KMS-11 (cell line): ENCODE results near the gene CD58.
"Not testable (repeated sequence)": the region's sequence is repeated elsewhere in the genome, so short reads cannot be mapped to it uniquely, and the experiment has no call there.

Source experiments
- H2AFZ ChIP-seq: fragments of 200-600 bp; sonication (generic); 2 replicates; pipeline ENCODE4 v1.6.1; 2016; ENCODE audit warnings: antibody characterized with exemption, mixed run types, low read depth
- H3K27ac ChIP-seq: fragments of 200-600 bp; sonication (generic); 2 replicates; pipeline ENCODE4 v1.6.1; 2016; ENCODE audit warnings: mild to moderate bottlenecking, mixed run types
- H3K27me3 ChIP-seq: fragments of 200-600 bp; sonication (generic); 2 replicates; pipeline ENCODE4 v1.6.1; 2017; ENCODE audit warnings: mild to moderate bottlenecking, low read depth, mixed run types, moderate library complexity; ENCODE audit not compliant: insufficient read depth
- H3K36me3 ChIP-seq: fragments of 200-600 bp; sonication (generic); 2 replicates; pipeline ENCODE4 v1.6.1; 2017; ENCODE audit warnings: mild to moderate bottlenecking, mixed run types; ENCODE audit not compliant: insufficient read depth
- H3K4me1 ChIP-seq: fragments of 200-600 bp; sonication (generic); 2 replicates; pipeline ENCODE4 v1.6.1; 2016; ENCODE audit warnings: mild to moderate bottlenecking, low read depth, mixed run types; ENCODE audit not compliant: poor library complexity, severe bottlenecking
- H3K4me2 ChIP-seq: fragments of 200-600 bp; sonication (generic); 2 replicates; pipeline ENCODE4 v1.7.0; 2016; ENCODE audit warnings: mild to moderate bottlenecking, mixed run types
- H3K4me3 ChIP-seq: fragments of 200-600 bp; sonication (generic); IDR thresholded peaks from 2 replicates; pipeline ENCODE4 v1.6.1; 2017; ENCODE audit warnings: low read depth, low read length, mixed read lengths; ENCODE audit not compliant: insufficient read depth
- H3K79me2 ChIP-seq: fragments of 200-600 bp; sonication (generic); 2 replicates; pipeline ENCODE4 v1.6.1; 2016; ENCODE audit warnings: low read depth, mixed run types; ENCODE audit not compliant: insufficient read depth
- H3K9ac ChIP-seq: fragments of 200-600 bp; sonication (generic); 2 replicates; pipeline ENCODE4 v1.6.1; 2016; ENCODE audit warnings: mild to moderate bottlenecking, mixed run types
- H4K20me1 ChIP-seq: fragments of 200-600 bp; sonication (generic); 2 replicates; pipeline ENCODE4 v1.6.1; 2016; ENCODE audit warnings: mild to moderate bottlenecking, mixed run types; ENCODE audit not compliant: insufficient read depth
- CTCF ChIP-seq: fragments of 200-600 bp; sonication (generic); conservative IDR thresholded peaks from 2 replicates; pipeline ENCODE4 v1.6.1; 2017; ENCODE audit warnings: low read depth, mild to moderate bottlenecking, antibody characterized with exemption, low read length, moderate library complexity, mixed read lengths

Gene CD58

GRCh38 chr1:116567790-116568661, 2.8 kb downstream of the CD58 start:
- Histone ChIP-seq H3K36me3 (no peaks in the 10 kb centered on the region), H3K79me2 (peaks cover 29% of the 10 kb centered on the region; the same call in 1 of the 2 replicates), H3K4me2 (peak overlapping the region; percentile 56; the same call in 1 of the 2 replicates), H3K4me3 (no peak overlapping the region), H3K9ac (no peak overlapping the region), H3K4me1 (peaks cover 47% of the 10 kb centered on the region), H2AFZ (no peak overlapping the region), H4K20me1 (no peaks in the 10 kb centered on the region), H3K27ac (peak overlapping the region; percentile 35; the same call in 1 of the 2 replicates), H3K27me3 (no peaks in the 10 kb centered on the region)
- no peak for TF ChIP-seq CTCF

GRCh38 chr1:116565222-116565621, 5.6 kb downstream of the CD58 start:
- H3K36me3 ChIP-seq: no peaks in the 10 kb centered on the region
- H3K27me3 ChIP-seq: no peaks in the 10 kb centered on the region
- TF ChIP-seq CTCF: no peak
- peaks cover 59% of the 10 kb centered on the region for H3K4me1 ChIP-seq
- H3K4me3 ChIP-seq: no peak overlapping the region
- H3K4me2 ChIP-seq: no peak overlapping the region
- H3K79me2 ChIP-seq: peaks cover 33% of the 10 kb centered on the region; the same call in 1 of the 2 replicates
- no peaks in the 10 kb centered on the region for H4K20me1 ChIP-seq
- H3K27ac ChIP-seq: no peak overlapping the region
- H3K9ac ChIP-seq: no peak overlapping the region
- H2AFZ ChIP-seq: no peak overlapping the region

GRCh38 chr1:116564426-116564825, 6.4 kb downstream of the CD58 start:
- peaks cover 63% of the 10 kb centered on the region for H3K4me1 ChIP-seq
- H4K20me1 ChIP-seq: no peaks in the 10 kb centered on the region
- H3K4me3 ChIP-seq: no peak overlapping the region
- no peak overlapping the region for H3K9ac ChIP-seq
- H3K27ac ChIP-seq: no peak overlapping the region
- no peak for TF ChIP-seq CTCF
- H3K27me3 ChIP-seq: no peaks in the 10 kb centered on the region
- H3K4me2 ChIP-seq: no peak overlapping the region
- H3K79me2 ChIP-seq: peaks cover 27% of the 10 kb centered on the region; the same call in 1 of the 2 replicates
- no peaks in the 10 kb centered on the region for H3K36me3 ChIP-seq
- H2AFZ ChIP-seq: no peak overlapping the region

- not testable (repeated sequence) for H2AFZ ChIP-seq, H3K27ac ChIP-seq, H4K20me1 ChIP-seq, H3K36me3 ChIP-seq, H3K4me2 ChIP-seq, H3K27me3 ChIP-seq, H3K4me3 ChIP-seq, H3K9ac ChIP-seq
- Histone ChIP-seq H3K4me1 (peaks cover 63% of the 10 kb centered on the region), H3K79me2 (peaks cover 42% of the 10 kb centered on the region)
These were observed 8.4 kb downstream of the CD58 start for GRCh38 chr1:116562465-116562864.

GRCh38 chr1:116561563-116561962, 9.3 kb downstream of the CD58 start:
- peaks cover 65% of the 10 kb centered on the region for H3K4me1 ChIP-seq
- H3K9ac ChIP-seq: no peak overlapping the region
- H3K4me3 ChIP-seq: no peak overlapping the region
- no peaks in the 10 kb centered on the region for H4K20me1 ChIP-seq
- TF ChIP-seq CTCF: no peak
- H3K79me2 ChIP-seq: peaks cover 45% of the 10 kb centered on the region
- peak overlapping the region; percentile 79 for H3K4me2 ChIP-seq
- H2AFZ ChIP-seq: no peak overlapping the region
- no peak overlapping the region; the same call in 1 of the 2 replicates for H3K27ac ChIP-seq
- no peaks in the 10 kb centered on the region for H3K36me3 ChIP-seq
- H3K27me3 ChIP-seq: no peaks in the 10 kb centered on the region
